Gastroesophageal sphincter (tissue), 3 donors: Measurements from ENCODE around the gene CD37.

Experiments
- EP300 ChIP-seq: sonication (generic); formaldehyde crosslinking; IDR thresholded peaks from one replicate; pipeline ENCODE4 v1.6.1; 2017; ENCODE audit warnings: antibody characterized with exemption, mild to moderate bottlenecking
- POLR2A ChIP-seq, 2 donors: fragments of 450-650 bp; IDR thresholded peaks; one replicate each; pipeline ENCODE4 v1.6.1; 2017; ENCODE audit warnings: antibody characterized with exemption in 2 of 2, mild to moderate bottlenecking in 2 of 2, moderate library complexity in 1 of 2
- POLR2AphosphoS5 ChIP-seq: sonication (generic); formaldehyde crosslinking; IDR thresholded peaks from one replicate; pipeline ENCODE4 v1.6.1; 2017; ENCODE audit warnings: antibody characterized with exemption
- TF ChIP-seq, protein P1 (sequence below), 4 experiments: fragments of 200-600 bp in 2 of 4; fragments of 450-650 bp in 2 of 4; sonication (generic) in 1 of 4; IDR thresholded peaks; one replicate each; pipeline ENCODE4 v1.5.1; 2017 to 2019; ENCODE audit warnings: antibody characterized with exemption in 4 of 4, mild to moderate bottlenecking in 2 of 4, moderate library complexity in 2 of 4

DNA sequence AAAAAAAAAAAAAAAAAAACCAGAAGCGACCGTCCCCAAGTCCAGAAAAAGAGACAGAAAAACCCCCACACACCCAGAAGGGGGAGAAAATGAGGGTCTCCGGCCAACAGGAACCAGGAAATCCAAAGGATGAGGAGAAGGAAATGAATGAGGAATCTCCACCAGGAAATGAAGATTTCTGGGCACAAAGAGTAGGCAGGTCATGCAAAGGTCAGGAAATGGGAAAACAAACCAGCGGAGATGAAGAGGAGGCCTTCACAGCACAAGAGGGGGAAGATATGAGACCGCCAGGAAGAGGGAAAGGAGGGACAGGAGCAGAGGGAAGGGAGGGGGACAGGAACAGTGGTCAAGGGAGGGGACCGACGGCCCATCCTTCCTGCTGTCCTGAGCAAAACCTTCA lies 21.2 kb downstream of the CD37 start:
- TF ChIP-seq, protein P1, sequence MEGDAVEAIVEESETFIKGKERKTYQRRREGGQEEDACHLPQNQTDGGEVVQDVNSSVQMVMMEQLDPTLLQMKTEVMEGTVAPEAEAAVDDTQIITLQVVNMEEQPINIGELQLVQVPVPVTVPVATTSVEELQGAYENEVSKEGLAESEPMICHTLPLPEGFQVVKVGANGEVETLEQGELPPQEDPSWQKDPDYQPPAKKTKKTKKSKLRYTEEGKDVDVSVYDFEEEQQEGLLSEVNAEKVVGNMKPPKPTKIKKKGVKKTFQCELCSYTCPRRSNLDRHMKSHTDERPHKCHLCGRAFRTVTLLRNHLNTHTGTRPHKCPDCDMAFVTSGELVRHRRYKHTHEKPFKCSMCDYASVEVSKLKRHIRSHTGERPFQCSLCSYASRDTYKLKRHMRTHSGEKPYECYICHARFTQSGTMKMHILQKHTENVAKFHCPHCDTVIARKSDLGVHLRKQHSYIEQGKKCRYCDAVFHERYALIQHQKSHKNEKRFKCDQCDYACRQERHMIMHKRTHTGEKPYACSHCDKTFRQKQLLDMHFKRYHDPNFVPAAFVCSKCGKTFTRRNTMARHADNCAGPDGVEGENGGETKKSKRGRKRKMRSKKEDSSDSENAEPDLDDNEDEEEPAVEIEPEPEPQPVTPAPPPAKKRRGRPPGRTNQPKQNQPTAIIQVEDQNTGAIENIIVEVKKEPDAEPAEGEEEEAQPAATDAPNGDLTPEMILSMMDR (IDR thresholded peaks at IDR 0.05) = no peak
- TF ChIP-seq POLR2A (IDR thresholded peaks at IDR 0.05) (no peak), POLR2AphosphoS5 (no peak), EP300 (no peak)
